ENCODE measurements around the gene PROCA1.

The PROCA1 gene

GRCh38 chr17:28700830-28701492, 10.7 kb downstream of the PROCA1 start:
- no peak for DNase-seq
- peak overlapping the region; percentile 83 for H3K27ac Mint-ChIP-seq
- no peak for TF ChIP-seq CTCF (IDR thresholded peaks at IDR 0.05)
- H3K9me3 Mint-ChIP-seq = no peaks in the 10 kb centered on the region
- peaks cover 5% of the 10 kb centered on the region for H3K4me1 Mint-ChIP-seq
- peaks cover 4% of the 10 kb centered on the region for H3K27me3 Mint-ChIP-seq (ENCODE audit: low read depth, poor library complexity)
- no peak overlapping the region for H3K4me3 Mint-ChIP-seq
- H3K36me3 Mint-ChIP-seq (ENCODE audit: low read depth) = peaks cover 54% of the 10 kb centered on the region

GRCh38 chr17:28700278-28700677, 11.4 kb downstream of the PROCA1 start:
- DNase-seq = no peak
- Mint-ChIP-seq H3K9me3 (no peaks in the 10 kb centered on the region), H3K4me3 (no peak overlapping the region), H3K36me3 (ENCODE audit: low read depth) (peaks cover 59% of the 10 kb centered on the region), H3K4me1 (peaks cover 5% of the 10 kb centered on the region), H3K27ac (peak overlapping the region; percentile 83), H3K27me3 (ENCODE audit: low read depth, poor library complexity) (peaks cover 4% of the 10 kb centered on the region)
- TF ChIP-seq CTCF (IDR thresholded peaks at IDR 0.05) = no peak

- Mint-ChIP-seq H3K27me3 (ENCODE audit: low read depth, poor library complexity) (peaks cover 4% of the 10 kb centered on the region), H3K9me3 (no peaks in the 10 kb centered on the region), H3K4me3 (no peak overlapping the region), H3K4me1 (no peaks in the 10 kb centered on the region), H3K36me3 (ENCODE audit: low read depth) (peaks cover 77% of the 10 kb centered on the region), H3K27ac (peak overlapping the region; percentile 55)
- TF ChIP-seq CTCF (IDR thresholded peaks at IDR 0.05) = no peak
- DNase-seq = no peak
Observed at GRCh38 chr17:28698253-28698941, 13.3 kb downstream of the PROCA1 start.

- H3K4me1 Mint-ChIP-seq = no peaks in the 10 kb centered on the region
- TF ChIP-seq CTCF (IDR thresholded peaks at IDR 0.05) = no peak
- no peak for DNase-seq
- H3K4me3 Mint-ChIP-seq = no peak overlapping the region
- peak overlapping the region; percentile 30 for H3K27ac Mint-ChIP-seq
- no peaks in the 10 kb centered on the region for H3K9me3 Mint-ChIP-seq
- H3K27me3 Mint-ChIP-seq (ENCODE audit: low read depth, poor library complexity) = peaks cover 4% of the 10 kb centered on the region
- H3K36me3 Mint-ChIP-seq (ENCODE audit: low read depth) = peaks cover 77% of the 10 kb centered on the region
Observed at GRCh38 chr17:28693869-28694268, 17.8 kb downstream of the PROCA1 start.

GRCh38 chr17:28689011-28689410, 22.7 kb downstream of the PROCA1 start:
- no peak overlapping the region for H3K4me3 Mint-ChIP-seq
- H3K27ac Mint-ChIP-seq = no peak overlapping the region
- no peaks in the 10 kb centered on the region for H3K9me3 Mint-ChIP-seq
- H3K27me3 Mint-ChIP-seq (ENCODE audit: low read depth, poor library complexity) = no peaks in the 10 kb centered on the region
- DNase-seq = no peak
- no peaks in the 10 kb centered on the region for H3K4me1 Mint-ChIP-seq
- no peak for TF ChIP-seq CTCF (IDR thresholded peaks at IDR 0.05)
- peaks cover 81% of the 10 kb centered on the region for H3K36me3 Mint-ChIP-seq (ENCODE audit: low read depth)

GRCh38 chr17:28688481-28688880, 23.2 kb downstream of the PROCA1 start:
- no peak for DNase-seq
- H3K4me3 Mint-ChIP-seq = no peak overlapping the region
- no peaks in the 10 kb centered on the region for H3K27me3 Mint-ChIP-seq (ENCODE audit: low read depth, poor library complexity)
- H3K27ac Mint-ChIP-seq = no peak overlapping the region
- no peak for TF ChIP-seq CTCF (IDR thresholded peaks at IDR 0.05)
- peaks cover 80% of the 10 kb centered on the region for H3K36me3 Mint-ChIP-seq (ENCODE audit: low read depth)
- no peaks in the 10 kb centered on the region for H3K9me3 Mint-ChIP-seq
- H3K4me1 Mint-ChIP-seq = no peaks in the 10 kb centered on the region

Data from nephron progenitor cell (in vitro differentiated cells).